Measurements from ENCODE around the gene LTB4R.

- TF ChIP-seq CTCF (IDR thresholded peaks at IDR 0.05) = no peak
- no peak for TF ChIP-seq POLR2A (IDR thresholded peaks at IDR 0.05)
These were observed 24.3 kb downstream of the LTB4R start for GRCh38 chr14:24335461-24336171.
